ENCODE data around the gene KCNJ1.

DNA sequence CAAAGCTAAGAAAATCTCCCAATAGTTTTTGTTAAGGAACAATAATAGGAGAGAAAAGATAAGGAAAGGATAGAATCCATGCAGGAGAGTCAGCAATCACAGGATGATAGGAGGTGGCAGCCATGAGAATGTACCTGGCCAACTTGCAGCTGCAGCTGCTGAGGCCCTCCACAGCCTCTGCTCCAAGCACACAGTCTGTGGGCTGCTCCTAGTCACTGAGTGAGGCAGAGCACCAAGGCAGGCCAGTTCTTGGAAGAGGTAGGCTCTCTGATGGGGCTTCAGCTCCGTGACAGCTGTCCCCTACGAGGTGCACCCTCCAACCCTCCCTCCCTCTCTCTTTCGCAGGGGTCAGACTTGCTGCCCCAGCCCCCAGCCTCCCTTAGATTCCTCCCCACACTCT, 5.5 kb upstream of the KCNJ1 start:
- TF ChIP-seq POLR2A (IDR thresholded peaks at IDR 0.05; ENCODE audit: low read depth) (no peak), EP300 (IDR thresholded peaks at IDR 0.05) (no peak)
